D721Med (cell line): ENCODE data around the gene RIMBP2.

Experiments
- DNase-seq: peaks from one replicate; pipeline ENCODE4 v3.0.0; 2011; ENCODE audit warnings: low spot score; ENCODE audit not compliant: insufficient read length
- FAIRE-seq: peaks from 2 replicates; lab custom pipeline; 2011; peaks lifted over from hg19 to GRCh38; lab: Jason Lieb, UNC
- TF ChIP-seq, protein P1 (sequence below): IDR thresholded peaks from 2 replicates; pipeline ENCODE4 v1.5.1; 2012; ENCODE audit warnings: mild to moderate bottlenecking, control low read depth; ENCODE audit not compliant: insufficient read depth; ENCODE audit errors: missing control alignments

The RIMBP2 gene

GRCh38 chr12:130446846-130447654 is 269.0 kb downstream of the RIMBP2 start:
- FAIRE-seq: no peak

GRCh38 chr12:130444986-130445385 is 271.1 kb downstream of the RIMBP2 start:
- no peak for DNase-seq
- TF ChIP-seq, protein P1, sequence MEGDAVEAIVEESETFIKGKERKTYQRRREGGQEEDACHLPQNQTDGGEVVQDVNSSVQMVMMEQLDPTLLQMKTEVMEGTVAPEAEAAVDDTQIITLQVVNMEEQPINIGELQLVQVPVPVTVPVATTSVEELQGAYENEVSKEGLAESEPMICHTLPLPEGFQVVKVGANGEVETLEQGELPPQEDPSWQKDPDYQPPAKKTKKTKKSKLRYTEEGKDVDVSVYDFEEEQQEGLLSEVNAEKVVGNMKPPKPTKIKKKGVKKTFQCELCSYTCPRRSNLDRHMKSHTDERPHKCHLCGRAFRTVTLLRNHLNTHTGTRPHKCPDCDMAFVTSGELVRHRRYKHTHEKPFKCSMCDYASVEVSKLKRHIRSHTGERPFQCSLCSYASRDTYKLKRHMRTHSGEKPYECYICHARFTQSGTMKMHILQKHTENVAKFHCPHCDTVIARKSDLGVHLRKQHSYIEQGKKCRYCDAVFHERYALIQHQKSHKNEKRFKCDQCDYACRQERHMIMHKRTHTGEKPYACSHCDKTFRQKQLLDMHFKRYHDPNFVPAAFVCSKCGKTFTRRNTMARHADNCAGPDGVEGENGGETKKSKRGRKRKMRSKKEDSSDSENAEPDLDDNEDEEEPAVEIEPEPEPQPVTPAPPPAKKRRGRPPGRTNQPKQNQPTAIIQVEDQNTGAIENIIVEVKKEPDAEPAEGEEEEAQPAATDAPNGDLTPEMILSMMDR: no peak
- no peak for FAIRE-seq

More at GRCh38 chr12:130446846-130447654, 269.0 kb downstream of the RIMBP2 start:
- DNase-seq: no peak
- TF ChIP-seq, protein P1: no peak

GRCh38 chr12:130444061-130444460 is 272.0 kb downstream of the RIMBP2 start:
- no peak for FAIRE-seq
- TF ChIP-seq, protein P1: no peak
- no peak for DNase-seq

DNA sequence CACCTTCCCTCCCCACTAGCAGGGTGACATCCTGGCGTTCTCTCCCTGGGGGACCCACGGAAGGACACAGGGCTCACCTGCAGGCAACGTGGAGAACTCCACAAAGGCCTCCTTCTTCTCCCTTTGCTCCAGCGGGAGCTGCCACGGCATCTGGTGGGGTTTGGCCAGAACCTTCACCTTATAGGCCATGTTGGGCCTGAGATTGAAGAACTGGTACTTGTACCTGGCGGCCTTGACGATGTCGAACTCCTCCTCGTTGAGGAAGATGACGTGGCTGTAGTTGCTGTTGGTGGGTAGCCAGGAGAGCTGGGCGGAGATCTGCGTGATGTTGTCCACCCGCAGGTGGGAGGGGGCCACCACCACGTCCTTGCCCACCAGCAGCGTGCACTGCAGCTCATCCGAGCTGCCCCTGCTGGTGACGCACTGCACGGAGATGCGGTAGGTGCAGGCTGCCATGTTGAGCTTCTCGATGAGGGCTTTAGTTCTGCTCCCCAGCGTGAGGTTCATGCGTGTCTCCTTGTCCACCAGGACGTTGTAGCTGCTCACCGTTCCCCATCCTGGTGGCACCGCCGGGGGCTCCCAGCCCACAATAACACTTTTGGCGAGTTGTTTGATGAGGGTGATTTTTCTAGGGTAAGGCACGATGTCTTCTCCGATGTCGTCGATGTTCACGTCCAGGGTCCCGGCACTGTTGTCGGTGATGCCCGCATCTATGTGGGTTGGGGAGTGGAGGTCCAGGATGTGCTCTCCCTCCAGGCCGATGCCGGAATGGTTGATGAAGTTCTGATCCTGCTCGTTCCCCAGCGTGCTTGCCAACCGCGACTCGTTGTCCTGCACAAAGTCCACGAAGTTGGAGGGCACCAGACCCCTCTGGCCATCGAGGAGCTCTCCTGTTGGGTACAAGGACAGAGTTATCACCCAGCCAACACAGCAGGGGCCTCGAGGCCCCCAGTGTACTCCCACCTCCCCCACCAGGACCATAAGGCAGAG is 274.0 kb downstream of the RIMBP2 start:
- DNase-seq: no peak
- TF ChIP-seq, protein P1: no peak
- FAIRE-seq: no peak

- FAIRE-seq (no peak), DNase-seq (no peak)
- TF ChIP-seq, protein P1: no peak
Measured at GRCh38 chr12:130440411-130441080, 275.6 kb downstream of the RIMBP2 start.

DNA sequence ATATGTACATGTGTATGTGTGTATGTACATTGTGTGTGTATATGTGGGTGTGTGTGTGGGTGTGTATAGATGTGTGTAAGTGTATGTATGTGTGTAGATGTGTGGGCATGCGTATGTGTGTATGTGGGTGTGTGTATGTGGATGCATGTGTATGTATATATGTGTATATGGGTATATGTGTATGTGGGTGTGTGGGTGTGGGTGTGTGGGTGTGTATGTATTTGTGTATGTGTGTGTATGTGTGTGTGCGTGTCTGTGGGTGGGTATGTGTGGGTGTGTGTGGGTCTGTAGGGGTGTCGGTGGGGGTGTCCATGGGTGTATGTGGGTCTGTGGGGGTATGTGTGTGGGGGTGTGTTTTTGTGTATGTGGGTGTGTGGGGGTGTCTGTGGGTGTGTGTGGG is 276.8 kb downstream of the RIMBP2 start:
- FAIRE-seq (no peak), DNase-seq (no peak)
- TF ChIP-seq, protein P1: no peak
